Caco-2 (cell line): ENCODE measurements around the gene VWA3B. TPM values are rescaled to one million over a fixed set of nuclear protein-coding genes. Genes with fewer than 3 reads are reported as not detected.
"Not testable (repeated sequence)": the region's sequence is repeated elsewhere in the genome, so short reads cannot be mapped to it uniquely, and the experiment has no call there.

Experiments
- BruUV-seq: library from RNA; stranded (reverse); fragments of 400-500 nt; replicated peaks from 2 replicates; lab custom pipeline; 2021; lab: Mats Ljungman, UMichigan
- CTCF ChIA-PET: fragments of 300-600 bp; sonication (Branson Sonifier 250); formaldehyde crosslinking; loops from one replicate; lab custom pipeline; 2022; ENCODE audit warnings: antibody characterized with exemption; lab: Charles Lee
- POLR2A ChIA-PET: fragments of 300-600 bp; sonication (Branson Sonifier 250); formaldehyde crosslinking; loops from one replicate; lab custom pipeline; 2022; ENCODE audit warnings: antibody characterized with exemption; lab: Charles Lee
- DNase-seq, 2 experiments: peaks; one replicate each; pipeline versions ENCODE4 v3.0.0 to v3.0.0-alpha.2; 2020 to 2022
- H3K27me3 ChIP-seq: replicated peaks from 2 replicates; pipeline ENCODE4 v1.6.0; 2011; ENCODE audit warnings: low read length; ENCODE audit not compliant: control insufficient read depth, insufficient read depth
- H3K36me3 ChIP-seq: 2 replicates; pipeline ENCODE4 v1.5.1; 2011; ENCODE audit warnings: low read length; ENCODE audit not compliant: control insufficient read depth, insufficient read depth
- H3K4me1 ChIP-seq: fragments of 250-450 bp; sonication (Bioruptor Pico); 2 replicates; pipeline ENCODE4 v1.5.1; 2020; ENCODE audit warnings: mild to moderate bottlenecking
- H3K4me3 ChIP-seq: 2 replicates; pipeline ENCODE4 v1.5.1; 2011; ENCODE audit warnings: low read depth, mild to moderate bottlenecking, control low read depth, low read length
- H3K9me3 ChIP-seq: fragments of 250-450 bp; sonication (Bioruptor Pico); 2 replicates; pipeline ENCODE4 v1.5.1; 2020; ENCODE audit warnings: mild to moderate bottlenecking, moderate library complexity
- H3K27ac Mint-ChIP-seq: one replicate; pipeline ENCODE4 v1.8.0; 2022; ENCODE audit warnings: mixed read lengths; ENCODE audit not compliant: unreplicated experiment
- H3K27me3 Mint-ChIP-seq: one replicate; pipeline ENCODE4 v1.8.0; 2022; ENCODE audit warnings: mixed read lengths; ENCODE audit not compliant: insufficient read depth, unreplicated experiment
- H3K36me3 Mint-ChIP-seq: one replicate; pipeline ENCODE4 v1.8.0; 2022; ENCODE audit warnings: mild to moderate bottlenecking, mixed read lengths; ENCODE audit not compliant: insufficient read depth, unreplicated experiment
- H3K4me1 Mint-ChIP-seq: one replicate; pipeline ENCODE4 v1.8.0; 2022; ENCODE audit warnings: low read depth, mixed read lengths; ENCODE audit not compliant: unreplicated experiment
- H3K4me3 Mint-ChIP-seq: one replicate; pipeline ENCODE4 v1.8.0; 2022; ENCODE audit warnings: mild to moderate bottlenecking, moderate library complexity, mixed read lengths; ENCODE audit not compliant: unreplicated experiment
- H3K9me3 Mint-ChIP-seq: one replicate; pipeline ENCODE4 v1.8.0; 2022; ENCODE audit warnings: mixed read lengths; ENCODE audit not compliant: unreplicated experiment
- intact Hi-C: fragments of 100-400 bp; cut with micrococcal nuclease; formaldehyde crosslinking; loops from one replicate; pipeline ENCODE4 v1.10.0; 2022; ENCODE audit not compliant: unreplicated experiment
- total RNA-seq: library from RNA; stranded (reverse); gene quantifications from 2 replicates; pipeline ENCODE4 v1.2.3, GENCODE V29; 2022
- TF ChIP-seq, protein P1 (sequence below), 2 experiments: fragments of 200-600 bp in 1 of 2; IDR thresholded peaks; 1 replicate in 1 of 2; 2 replicates in 1 of 2; pipeline versions ENCODE4 v1.5.1 to v1.8.0; 2011 to 2022; ENCODE audit warnings: antibody characterized with exemption in 1 of 2, control low read depth in 1 of 2, inconsistent platforms in 1 of 2, low read depth in 1 of 2, low read length in 1 of 2, mild to moderate bottlenecking in 1 of 2, moderate library complexity in 1 of 2; ENCODE audit not compliant: insufficient read depth in 1 of 2, severe bottlenecking in 1 of 2, unreplicated experiment in 1 of 2

Gene VWA3B
- total RNA-seq, 1 experiment from 2014 or later: not detected

DNA sequence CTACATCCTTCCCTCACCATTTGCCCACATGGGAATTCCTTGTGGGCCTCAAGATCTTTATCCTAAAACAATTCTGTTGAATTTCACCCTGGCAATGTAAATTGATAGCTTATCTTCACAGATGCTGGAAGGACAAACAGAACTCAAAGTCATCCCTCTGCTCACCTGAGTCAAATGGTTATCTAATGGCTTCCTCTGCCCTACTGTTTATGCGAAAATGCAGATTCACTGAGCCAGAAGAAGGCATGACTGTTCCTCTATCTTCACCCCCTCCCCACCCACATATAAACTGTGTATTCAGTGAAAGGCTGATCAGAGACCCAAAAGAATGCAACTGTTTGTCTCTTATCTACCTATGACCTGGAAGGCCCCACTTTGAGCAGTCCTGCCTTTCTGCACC, 43.9 kb upstream of the VWA3B start:
- Mint-ChIP-seq H3K27me3 (no peaks in the 10 kb centered on the region), H3K27ac (no peak overlapping the region), H3K4me3 (no peak overlapping the region), H3K4me1 (peaks cover 21% of the 10 kb centered on the region), H3K36me3 (no peaks in the 10 kb centered on the region), H3K9me3 (peaks cover 31% of the 10 kb centered on the region)
- ChIA-PET CTCF (no interaction called here), POLR2A (no interaction called here)
- no peak overlapping the region for H3K4me3 ChIP-seq
- H3K27me3 ChIP-seq: no peaks in the 10 kb centered on the region
- H3K4me1 ChIP-seq: peaks cover 18% of the 10 kb centered on the region
- peak in 1 of 2 experiments; percentile 11 for DNase-seq
- TF ChIP-seq, protein P1, sequence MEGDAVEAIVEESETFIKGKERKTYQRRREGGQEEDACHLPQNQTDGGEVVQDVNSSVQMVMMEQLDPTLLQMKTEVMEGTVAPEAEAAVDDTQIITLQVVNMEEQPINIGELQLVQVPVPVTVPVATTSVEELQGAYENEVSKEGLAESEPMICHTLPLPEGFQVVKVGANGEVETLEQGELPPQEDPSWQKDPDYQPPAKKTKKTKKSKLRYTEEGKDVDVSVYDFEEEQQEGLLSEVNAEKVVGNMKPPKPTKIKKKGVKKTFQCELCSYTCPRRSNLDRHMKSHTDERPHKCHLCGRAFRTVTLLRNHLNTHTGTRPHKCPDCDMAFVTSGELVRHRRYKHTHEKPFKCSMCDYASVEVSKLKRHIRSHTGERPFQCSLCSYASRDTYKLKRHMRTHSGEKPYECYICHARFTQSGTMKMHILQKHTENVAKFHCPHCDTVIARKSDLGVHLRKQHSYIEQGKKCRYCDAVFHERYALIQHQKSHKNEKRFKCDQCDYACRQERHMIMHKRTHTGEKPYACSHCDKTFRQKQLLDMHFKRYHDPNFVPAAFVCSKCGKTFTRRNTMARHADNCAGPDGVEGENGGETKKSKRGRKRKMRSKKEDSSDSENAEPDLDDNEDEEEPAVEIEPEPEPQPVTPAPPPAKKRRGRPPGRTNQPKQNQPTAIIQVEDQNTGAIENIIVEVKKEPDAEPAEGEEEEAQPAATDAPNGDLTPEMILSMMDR (IDR thresholded peaks at IDR 0.05; ENCODE audit: insufficient read depth in 1 of 2, low read depth in 1 of 2, low read length in 1 of 2, severe bottlenecking in 1 of 2, unreplicated experiment in 1 of 2): no peak
- BruUV-seq: no TSS peak
- H3K36me3 ChIP-seq: no peaks in the 10 kb centered on the region
- H3K9me3 ChIP-seq: peaks cover 21% of the 10 kb centered on the region
- intact Hi-C loops: no loop called here

DNA sequence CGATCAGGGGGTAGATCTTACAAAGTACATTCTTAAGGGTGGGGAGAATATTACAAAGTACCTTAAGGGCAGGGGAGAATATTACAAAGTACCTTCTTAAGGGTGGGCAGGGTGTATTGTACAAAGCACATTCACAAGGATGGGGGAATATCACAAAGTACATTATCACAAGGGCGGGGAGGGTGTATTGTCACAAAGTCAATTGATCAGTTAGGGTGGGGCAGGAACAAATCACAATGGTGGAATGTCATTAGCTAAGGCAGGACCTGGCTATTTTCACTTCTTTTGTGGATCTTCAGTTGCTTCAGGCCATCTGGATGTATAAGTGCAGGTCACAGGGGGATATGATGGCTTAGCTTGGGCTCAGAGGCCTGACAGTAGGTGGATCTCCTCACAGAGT, 42.2 kb upstream of the VWA3B start:
- Mint-ChIP-seq H3K9me3 (peaks cover 33% of the 10 kb centered on the region), H3K4me1 (peaks cover 21% of the 10 kb centered on the region)
- H3K36me3 ChIP-seq, POLR2A ChIA-PET, H3K36me3 Mint-ChIP-seq, H3K27me3 ChIP-seq, H3K27me3 Mint-ChIP-seq, BruUV-seq, DNase-seq, CTCF ChIA-PET, H3K4me3 ChIP-seq, intact Hi-C loops, H3K27ac Mint-ChIP-seq, H3K4me3 Mint-ChIP-seq: not testable (repeated sequence)
- peaks cover 18% of the 10 kb centered on the region for H3K4me1 ChIP-seq
- H3K9me3 ChIP-seq: peaks cover 21% of the 10 kb centered on the region

DNA sequence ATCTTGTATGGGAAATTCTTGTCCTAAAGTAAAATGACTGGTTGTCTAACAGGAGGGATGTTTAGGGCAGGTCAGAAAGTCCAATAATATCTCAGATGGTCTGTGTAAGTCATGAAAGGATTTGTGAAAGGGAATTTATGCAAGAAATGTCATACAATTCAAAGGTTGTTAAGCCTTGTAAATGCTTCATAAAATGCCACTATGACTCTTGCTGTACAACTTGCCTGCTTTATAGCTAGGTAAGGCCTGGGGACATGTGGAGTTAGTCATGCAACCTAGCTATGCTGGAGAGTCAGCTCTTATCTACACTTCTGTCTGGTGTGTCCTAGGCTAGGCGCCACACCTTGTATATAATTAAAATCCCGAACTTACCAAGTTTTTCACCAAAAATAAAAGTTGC, 36.9 kb upstream of the VWA3B start:
- Mint-ChIP-seq H3K4me3 (no peak overlapping the region), H3K36me3 (no peaks in the 10 kb centered on the region), H3K27ac (no peak overlapping the region), H3K4me1 (no peaks in the 10 kb centered on the region), H3K27me3 (no peaks in the 10 kb centered on the region), H3K9me3 (peaks cover 18% of the 10 kb centered on the region)
- Histone ChIP-seq H3K36me3 (no peaks in the 10 kb centered on the region), H3K9me3 (peaks cover 6% of the 10 kb centered on the region), H3K4me1 (peaks cover 13% of the 10 kb centered on the region; the same call in 1 of the 2 replicates), H3K27me3 (no peaks in the 10 kb centered on the region), H3K4me3 (no peak overlapping the region)
- BruUV-seq: no TSS peak
- ChIA-PET CTCF (no interaction called here), POLR2A (no interaction called here)
- intact Hi-C loops: no loop called here
- TF ChIP-seq, protein P1 (IDR thresholded peaks at IDR 0.05; ENCODE audit: insufficient read depth in 1 of 2, low read depth in 1 of 2, low read length in 1 of 2, severe bottlenecking in 1 of 2, unreplicated experiment in 1 of 2): no peak
- DNase-seq: peak; percentile 19 to 47
